ENCODE measurements around the gene DNAJB12.

DNAJB12 gene

DNA sequence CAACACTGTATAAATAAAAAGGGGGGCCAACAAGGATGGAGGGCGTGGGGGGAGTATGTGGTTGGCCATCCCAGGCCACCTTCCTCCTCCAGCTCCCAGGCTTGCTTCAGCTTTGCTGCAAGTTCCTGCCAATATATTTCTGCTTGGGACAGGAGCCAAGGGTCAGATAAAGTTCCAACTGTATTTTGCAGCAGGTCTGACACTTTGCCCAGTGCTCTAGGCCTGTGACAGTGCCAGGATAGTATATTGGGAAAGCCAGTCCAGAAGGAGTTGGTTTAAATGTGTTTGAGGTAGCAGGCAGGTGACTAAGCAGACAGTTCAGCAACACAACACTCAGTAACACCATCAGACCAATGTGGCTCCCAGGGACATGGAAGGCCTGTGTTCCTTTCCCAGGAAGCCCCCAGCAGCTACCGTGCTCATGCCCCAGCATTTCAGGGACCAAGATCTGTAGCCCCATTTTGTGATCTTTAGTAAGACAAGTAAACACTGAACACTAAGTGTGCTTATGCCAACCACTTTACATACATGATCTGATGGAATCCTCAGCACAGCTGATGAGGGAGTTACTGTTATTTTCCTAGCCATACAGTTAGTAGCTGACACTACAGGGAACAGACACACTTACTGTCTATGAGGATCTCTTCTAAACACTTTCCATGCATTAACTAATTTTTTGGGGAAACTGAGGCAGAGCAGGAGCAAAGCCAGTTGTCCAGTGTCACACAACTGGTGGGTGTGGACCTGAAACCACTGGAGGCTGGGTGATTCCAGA is 38.9 kb downstream of the DNAJB12 start:
- TF ChIP-seq, protein P1, sequence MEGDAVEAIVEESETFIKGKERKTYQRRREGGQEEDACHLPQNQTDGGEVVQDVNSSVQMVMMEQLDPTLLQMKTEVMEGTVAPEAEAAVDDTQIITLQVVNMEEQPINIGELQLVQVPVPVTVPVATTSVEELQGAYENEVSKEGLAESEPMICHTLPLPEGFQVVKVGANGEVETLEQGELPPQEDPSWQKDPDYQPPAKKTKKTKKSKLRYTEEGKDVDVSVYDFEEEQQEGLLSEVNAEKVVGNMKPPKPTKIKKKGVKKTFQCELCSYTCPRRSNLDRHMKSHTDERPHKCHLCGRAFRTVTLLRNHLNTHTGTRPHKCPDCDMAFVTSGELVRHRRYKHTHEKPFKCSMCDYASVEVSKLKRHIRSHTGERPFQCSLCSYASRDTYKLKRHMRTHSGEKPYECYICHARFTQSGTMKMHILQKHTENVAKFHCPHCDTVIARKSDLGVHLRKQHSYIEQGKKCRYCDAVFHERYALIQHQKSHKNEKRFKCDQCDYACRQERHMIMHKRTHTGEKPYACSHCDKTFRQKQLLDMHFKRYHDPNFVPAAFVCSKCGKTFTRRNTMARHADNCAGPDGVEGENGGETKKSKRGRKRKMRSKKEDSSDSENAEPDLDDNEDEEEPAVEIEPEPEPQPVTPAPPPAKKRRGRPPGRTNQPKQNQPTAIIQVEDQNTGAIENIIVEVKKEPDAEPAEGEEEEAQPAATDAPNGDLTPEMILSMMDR (IDR thresholded peaks at IDR 0.05; ENCODE audit: low read depth, low read length, missing control alignments) = no peak
- no peak overlapping the region for H3K4me3 ChIP-seq (ENCODE audit: low read depth, low read length)
- DNase-seq (ENCODE audit: low read depth) = no peak

DNA sequence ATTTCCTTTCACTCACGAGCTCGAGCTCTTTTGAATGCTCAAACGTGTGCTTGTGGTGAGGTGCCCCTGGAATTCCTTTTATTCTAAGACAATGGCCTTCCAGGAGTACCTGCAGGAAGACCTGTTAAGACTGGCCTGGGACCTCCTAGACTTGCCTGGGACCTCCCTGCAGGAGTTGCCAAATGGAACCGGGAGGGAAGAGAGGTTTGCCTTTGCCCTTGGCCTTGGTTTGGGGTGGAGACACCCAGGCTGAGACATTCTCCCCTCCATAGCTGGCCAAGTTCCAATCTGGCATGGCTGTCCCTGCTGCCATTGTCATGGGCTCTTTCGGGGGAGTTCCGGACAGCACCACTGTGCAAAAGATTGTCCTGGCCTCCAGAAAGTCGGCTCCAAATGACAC is 39.7 kb downstream of the DNAJB12 start:
- no peak for DNase-seq (ENCODE audit: low read depth)
- TF ChIP-seq, protein P1 (IDR thresholded peaks at IDR 0.05; ENCODE audit: low read depth, low read length, missing control alignments) = no peak
- H3K4me3 ChIP-seq (ENCODE audit: low read depth, low read length) = no peak overlapping the region

GRCh38 chr10:72314263-72314662 is 40.5 kb downstream of the DNAJB12 start:
- DNase-seq (ENCODE audit: low read depth) = no peak
- TF ChIP-seq, protein P1 (IDR thresholded peaks at IDR 0.05; ENCODE audit: low read depth, low read length, missing control alignments) = no peak
- no peak overlapping the region for H3K4me3 ChIP-seq (ENCODE audit: low read depth, low read length)

GRCh38 chr10:72312865-72313391 is 41.8 kb downstream of the DNAJB12 start:
- DNase-seq (ENCODE audit: low read depth) = no peak
- H3K4me3 ChIP-seq (ENCODE audit: low read depth, low read length) = no peak overlapping the region
- TF ChIP-seq, protein P1 (IDR thresholded peaks at IDR 0.05; ENCODE audit: low read depth, low read length, missing control alignments) = no peak

DNA sequence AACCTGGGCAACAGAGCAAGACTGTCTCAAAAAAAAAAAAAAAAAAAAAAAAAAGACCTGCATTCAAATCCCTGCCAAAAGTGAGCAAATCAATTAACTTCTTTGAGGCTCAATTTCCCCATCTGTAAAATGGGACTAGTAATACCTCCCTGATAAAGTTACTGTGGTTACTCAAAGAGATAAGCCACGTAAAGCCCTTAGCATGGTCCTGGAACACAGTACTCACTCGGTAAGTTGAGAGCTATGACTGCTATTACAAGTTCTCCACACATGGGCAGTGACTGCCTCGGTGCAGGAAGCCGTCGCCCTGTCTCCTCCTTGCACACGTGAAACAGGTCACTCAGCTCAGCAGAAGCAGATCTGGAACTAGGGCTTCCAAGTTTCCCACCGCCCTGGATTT is 43.1 kb downstream of the DNAJB12 start:
- TF ChIP-seq, protein P1 (IDR thresholded peaks at IDR 0.05; ENCODE audit: low read depth, low read length, missing control alignments) = no peak
- DNase-seq (ENCODE audit: low read depth) = no peak
- H3K4me3 ChIP-seq (ENCODE audit: low read depth, low read length) = no peak overlapping the region

DNA sequence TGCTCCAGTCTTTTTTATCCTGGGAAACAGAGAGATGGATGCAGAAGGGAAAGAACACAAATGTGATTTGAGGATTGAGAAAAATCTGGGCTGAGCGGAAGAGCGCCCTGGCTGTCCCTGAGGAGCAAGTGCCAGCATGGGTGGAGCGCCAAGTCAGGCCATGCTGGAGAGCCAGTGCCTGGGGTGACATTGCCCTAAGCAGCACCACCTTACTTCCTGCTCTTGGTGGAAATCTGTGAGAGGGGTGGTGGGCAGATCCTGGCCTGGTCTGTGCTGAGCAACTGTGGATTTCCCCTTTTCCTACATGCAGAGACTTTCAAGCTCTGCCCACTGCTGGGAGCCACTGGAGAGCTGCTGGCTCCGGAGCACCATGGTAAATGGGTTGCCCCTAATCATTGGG is 44.1 kb downstream of the DNAJB12 start:
- TF ChIP-seq, protein P1 (IDR thresholded peaks at IDR 0.05; ENCODE audit: low read depth, low read length, missing control alignments) = no peak
- H3K4me3 ChIP-seq (ENCODE audit: low read depth, low read length) = no peak overlapping the region
- no peak for DNase-seq (ENCODE audit: low read depth)

GRCh38 chr10:72310241-72310633 is 44.5 kb downstream of the DNAJB12 start:
- H3K4me3 ChIP-seq (ENCODE audit: low read depth, low read length) = no peak overlapping the region
- no peak for DNase-seq (ENCODE audit: low read depth)
- TF ChIP-seq, protein P1 (IDR thresholded peaks at IDR 0.05; ENCODE audit: low read depth, low read length, missing control alignments) = no peak
